Measurements from ENCODE around the gene PTH1R.

The PTH1R gene

GRCh38 chr3:46894256-46894655, 16.7 kb downstream of the PTH1R start:
- peaks cover 49% of the 10 kb centered on the region for H3K27me3 ChIP-seq (ENCODE audit: control insufficient read depth, low read length)
- H3K4me1 ChIP-seq (ENCODE audit: control insufficient read depth, low read length), result peaks cover 22% of the 10 kb centered on the region
- no peak overlapping the region for H3K4me3 ChIP-seq (ENCODE audit: low read length)
- H3K9me3 ChIP-seq (ENCODE audit: control insufficient read depth, insufficient read depth, low read length), result no peaks in the 10 kb centered on the region
- TF ChIP-seq CTCF (IDR thresholded peaks at IDR 0.05; ENCODE audit: low read depth, low read length, poor library complexity, severe bottlenecking) (no peak), EZH2phosphoT487 (IDR thresholded peaks at IDR 0.05; ENCODE audit: borderline replicate concordance, low read length) (no peak)
- H3K79me2 ChIP-seq (ENCODE audit: control insufficient read depth, low read length), result no peaks in the 10 kb centered on the region
- no peaks in the 10 kb centered on the region for H3K36me3 ChIP-seq (ENCODE audit: control insufficient read depth, low read length)
- H3K4me2 ChIP-seq (ENCODE audit: low read length), result no peak overlapping the region
- H3K27ac ChIP-seq (ENCODE audit: low read depth, low read length), result no peak overlapping the region
- no peaks in the 10 kb centered on the region for H3K9me2 ChIP-seq (replicated peaks; ENCODE audit: control insufficient read depth, low read length)
- no peaks in the 10 kb centered on the region for H3F3A ChIP-seq (ENCODE audit: control insufficient read depth, insufficient read depth)
- H4K20me1 ChIP-seq (ENCODE audit: control insufficient read depth, insufficient read depth, low read depth, low read length), result no peaks in the 10 kb centered on the region

GRCh38 chr3:46895204-46895660, 17.7 kb downstream of the PTH1R start:
- TF ChIP-seq CTCF (IDR thresholded peaks at IDR 0.05; ENCODE audit: low read depth, low read length, poor library complexity, severe bottlenecking), result peak; percentile 99
- TF ChIP-seq EZH2phosphoT487 (IDR thresholded peaks at IDR 0.05; ENCODE audit: borderline replicate concordance, low read length), result no peak
- Histone ChIP-seq H3F3A (ENCODE audit: control insufficient read depth, insufficient read depth) (no peaks in the 10 kb centered on the region), H4K20me1 (ENCODE audit: control insufficient read depth, insufficient read depth, low read depth, low read length) (no peaks in the 10 kb centered on the region), H3K27ac (ENCODE audit: low read depth, low read length) (no peak overlapping the region), H3K79me2 (ENCODE audit: control insufficient read depth, low read length) (no peaks in the 10 kb centered on the region), H3K4me1 (ENCODE audit: control insufficient read depth, low read length) (peaks cover 22% of the 10 kb centered on the region), H3K9me2 (replicated peaks; ENCODE audit: control insufficient read depth, low read length) (no peaks in the 10 kb centered on the region), H3K9me3 (ENCODE audit: control insufficient read depth, insufficient read depth, low read length) (no peaks in the 10 kb centered on the region), H3K36me3 (ENCODE audit: control insufficient read depth, low read length) (no peaks in the 10 kb centered on the region), H3K4me2 (ENCODE audit: low read length) (no peak overlapping the region), H3K4me3 (ENCODE audit: low read length) (no peak overlapping the region), H3K27me3 (ENCODE audit: control insufficient read depth, low read length) (peaks cover 44% of the 10 kb centered on the region)

GRCh38 chr3:46895761-46896160, 18.2 kb downstream of the PTH1R start:
- no peaks in the 10 kb centered on the region for H3F3A ChIP-seq (ENCODE audit: control insufficient read depth, insufficient read depth)

More at GRCh38 chr3:46895761-46896160, 18.2 kb downstream of the PTH1R start:
- Histone ChIP-seq H3K4me3 (ENCODE audit: low read length) (no peak overlapping the region), H3K4me1 (ENCODE audit: control insufficient read depth, low read length) (peaks cover 22% of the 10 kb centered on the region), H3K27me3 (ENCODE audit: control insufficient read depth, low read length) (peaks cover 44% of the 10 kb centered on the region), H3K79me2 (ENCODE audit: control insufficient read depth, low read length) (no peaks in the 10 kb centered on the region), H3K9me3 (ENCODE audit: control insufficient read depth, insufficient read depth, low read length) (no peaks in the 10 kb centered on the region), H4K20me1 (ENCODE audit: control insufficient read depth, insufficient read depth, low read depth, low read length) (no peaks in the 10 kb centered on the region), H3K9me2 (replicated peaks; ENCODE audit: control insufficient read depth, low read length) (no peaks in the 10 kb centered on the region), H3K27ac (ENCODE audit: low read depth, low read length) (no peak overlapping the region), H3K36me3 (ENCODE audit: control insufficient read depth, low read length) (no peaks in the 10 kb centered on the region), H3K4me2 (ENCODE audit: low read length) (no peak overlapping the region)
- TF ChIP-seq CTCF (IDR thresholded peaks at IDR 0.05; ENCODE audit: low read depth, low read length, poor library complexity, severe bottlenecking), result no peak
- no peak for TF ChIP-seq EZH2phosphoT487 (IDR thresholded peaks at IDR 0.05; ENCODE audit: borderline replicate concordance, low read length)
